Activated naive CD4-positive, alpha-beta T cell treated with anti-CD3 and anti-CD28 coated beads, Interleukin-2, amount 10 ng/mL, durations not matched to agents 7 days and 5 days (primary cell): ENCODE data around the gene SOX9.
"Not testable (repeated sequence)": the region's sequence is repeated elsewhere in the genome, so short reads cannot be mapped to it uniquely, and the experiment has no call there.

Experiments
- CTCF ChIA-PET: fragments of 350-600 bp; sonication (Branson Sonifier 250); formaldehyde crosslinking; loops from one replicate; lab custom pipeline; 2021; ENCODE audit warnings: antibody characterized with exemption; lab: Charles Lee
- DNase-seq: peaks from one replicate; pipeline ENCODE4 v3.0.0-alpha.2; 2020
- H3K27ac Mint-ChIP-seq: one replicate; pipeline ENCODE4 v1.8.0; 2021; ENCODE audit warnings: mild to moderate bottlenecking, moderate library complexity, mixed read lengths
- H3K27me3 Mint-ChIP-seq: one replicate; pipeline ENCODE4 v1.8.0; 2021; ENCODE audit warnings: mild to moderate bottlenecking, mixed read lengths
- H3K36me3 Mint-ChIP-seq: one replicate; pipeline ENCODE4 v1.8.0; 2021; ENCODE audit warnings: mixed read lengths
- H3K4me1 Mint-ChIP-seq: one replicate; pipeline ENCODE4 v1.8.0; 2021; ENCODE audit warnings: mixed read lengths
- H3K4me3 Mint-ChIP-seq: one replicate; pipeline ENCODE4 v1.8.0; 2021; ENCODE audit warnings: mild to moderate bottlenecking, moderate library complexity, mixed read lengths
- H3K9me3 Mint-ChIP-seq: one replicate; pipeline ENCODE4 v1.8.0; 2021; ENCODE audit warnings: mixed read lengths

SOX9 gene

GRCh38 chr17:72100470-72100869, 20.4 kb upstream of the SOX9 start:
- no peak for DNase-seq
- CTCF ChIA-PET = no interaction called here
- H3K4me3 Mint-ChIP-seq = no peak overlapping the region
- H3K27ac Mint-ChIP-seq = no peak overlapping the region
- peaks cover 5% of the 10 kb centered on the region for H3K9me3 Mint-ChIP-seq
- H3K4me1 Mint-ChIP-seq = no peaks in the 10 kb centered on the region
- H3K27me3 Mint-ChIP-seq = no peaks in the 10 kb centered on the region
- no peaks in the 10 kb centered on the region for H3K36me3 Mint-ChIP-seq

GRCh38 chr17:72101526-72101925, 19.3 kb upstream of the SOX9 start:
- Mint-ChIP-seq H3K4me3 (no peak overlapping the region), H3K36me3 (no peaks in the 10 kb centered on the region), H3K27me3 (no peaks in the 10 kb centered on the region), H3K4me1 (no peaks in the 10 kb centered on the region), H3K9me3 (peaks cover 7% of the 10 kb centered on the region), H3K27ac (no peak overlapping the region)
- no peak for DNase-seq
- CTCF ChIA-PET = no interaction called here

- Mint-ChIP-seq H3K27ac (no peak overlapping the region), H3K9me3 (peaks cover 7% of the 10 kb centered on the region), H3K36me3 (no peaks in the 10 kb centered on the region), H3K4me3 (no peak overlapping the region), H3K27me3 (no peaks in the 10 kb centered on the region), H3K4me1 (no peaks in the 10 kb centered on the region)
- CTCF ChIA-PET = no interaction called here
- no peak for DNase-seq
Observed at GRCh38 chr17:72102366-72102765, 18.5 kb upstream of the SOX9 start.

GRCh38 chr17:72104164-72104862, 16.5 kb upstream of the SOX9 start:
- no peak for DNase-seq
- Mint-ChIP-seq H3K9me3 (peaks cover 5% of the 10 kb centered on the region), H3K4me3 (no peak overlapping the region), H3K36me3 (no peaks in the 10 kb centered on the region), H3K27me3 (no peaks in the 10 kb centered on the region), H3K4me1 (no peaks in the 10 kb centered on the region), H3K27ac (peak overlapping the region; percentile 42)
- CTCF ChIA-PET = no interaction called here

- Mint-ChIP-seq H3K36me3 (no peaks in the 10 kb centered on the region), H3K27me3 (no peaks in the 10 kb centered on the region), H3K27ac (no peak overlapping the region), H3K4me1 (no peaks in the 10 kb centered on the region), H3K9me3 (peaks cover 5% of the 10 kb centered on the region), H3K4me3 (no peak overlapping the region)
- DNase-seq = no peak
- CTCF ChIA-PET = no interaction called here
Observed at GRCh38 chr17:72104863-72105234, 16.0 kb upstream of the SOX9 start.

GRCh38 chr17:72107100-72107499, 13.7 kb upstream of the SOX9 start:
- Mint-ChIP-seq H3K4me1 (no peaks in the 10 kb centered on the region), H3K27ac (no peak overlapping the region), H3K36me3 (no peaks in the 10 kb centered on the region), H3K4me3 (no peak overlapping the region), H3K27me3 (no peaks in the 10 kb centered on the region), H3K9me3 (peaks cover 5% of the 10 kb centered on the region)
- CTCF ChIA-PET = no interaction called here
- no peak for DNase-seq

- Mint-ChIP-seq H3K27me3 (peaks cover 18% of the 10 kb centered on the region), H3K4me1 (no peaks in the 10 kb centered on the region), H3K4me3 (no peak overlapping the region), H3K27ac (no peak overlapping the region), H3K9me3 (peaks cover 2% of the 10 kb centered on the region), H3K36me3 (no peaks in the 10 kb centered on the region)
- CTCF ChIA-PET = no interaction called here
- no peak for DNase-seq
Observed at GRCh38 chr17:72110231-72110941, 10.4 kb upstream of the SOX9 start.

GRCh38 chr17:72110942-72111318, 9.9 kb upstream of the SOX9 start:
- Mint-ChIP-seq H3K36me3 (no peaks in the 10 kb centered on the region), H3K27me3 (peaks cover 23% of the 10 kb centered on the region), H3K4me3 (no peak overlapping the region), H3K9me3 (peaks cover 2% of the 10 kb centered on the region), H3K4me1 (no peaks in the 10 kb centered on the region), H3K27ac (no peak overlapping the region)
- CTCF ChIA-PET = no interaction called here
- DNase-seq = no peak

- peaks cover under 1% of the 10 kb centered on the region for H3K9me3 Mint-ChIP-seq
- H3K27ac Mint-ChIP-seq = no peak overlapping the region
- H3K4me3 Mint-ChIP-seq = no peak overlapping the region
- CTCF ChIA-PET = no interaction called here
- no peaks in the 10 kb centered on the region for H3K4me1 Mint-ChIP-seq
- peaks cover 28% of the 10 kb centered on the region for H3K27me3 Mint-ChIP-seq
- no peak for DNase-seq
- H3K36me3 Mint-ChIP-seq = no peaks in the 10 kb centered on the region
Observed at GRCh38 chr17:72111336-72111923, 9.4 kb upstream of the SOX9 start.

GRCh38 chr17:72111926-72112325, 8.9 kb upstream of the SOX9 start:
- H3K36me3 Mint-ChIP-seq, H3K27ac Mint-ChIP-seq, H3K4me3 Mint-ChIP-seq, CTCF ChIA-PET, H3K4me1 Mint-ChIP-seq, H3K9me3 Mint-ChIP-seq, DNase-seq: not testable (repeated sequence)
- peaks cover 33% of the 10 kb centered on the region for H3K27me3 Mint-ChIP-seq

GRCh38 chr17:72113751-72114150, 7.1 kb upstream of the SOX9 start:
- CTCF ChIA-PET = no interaction called here
- Mint-ChIP-seq H3K36me3 (peaks cover 2% of the 10 kb centered on the region), H3K4me3 (no peak overlapping the region), H3K27ac (no peak overlapping the region), H3K4me1 (no peaks in the 10 kb centered on the region), H3K27me3 (peaks cover 51% of the 10 kb centered on the region), H3K9me3 (no peaks in the 10 kb centered on the region)
- no peak for DNase-seq

- Mint-ChIP-seq H3K4me3 (no peak overlapping the region), H3K27me3 (peaks cover 73% of the 10 kb centered on the region), H3K27ac (no peak overlapping the region), H3K4me1 (no peaks in the 10 kb centered on the region), H3K9me3 (no peaks in the 10 kb centered on the region), H3K36me3 (peaks cover 2% of the 10 kb centered on the region)
- CTCF ChIA-PET = interaction anchor here (0.7 kb wide), 1 partner anchor 370 kb away, joined by 3 read pairs; no protein-coding TSS in a partner anchor
- DNase-seq = no peak
Observed at GRCh38 chr17:72115781-72116525, 4.9 kb upstream of the SOX9 start.

- peaks cover 2% of the 10 kb centered on the region for H3K36me3 Mint-ChIP-seq
- DNase-seq = no peak
- CTCF ChIA-PET = interaction anchor here (0.7 kb wide), 1 partner anchor 371 kb away, joined by 3 read pairs; no protein-coding TSS in a partner anchor
- no peaks in the 10 kb centered on the region for H3K9me3 Mint-ChIP-seq
- H3K27ac Mint-ChIP-seq = peak overlapping the region; percentile 45
- no peak overlapping the region for H3K4me3 Mint-ChIP-seq
- H3K27me3 Mint-ChIP-seq = peaks cover 83% of the 10 kb centered on the region
- H3K4me1 Mint-ChIP-seq = no peaks in the 10 kb centered on the region
Observed at GRCh38 chr17:72116661-72117521, 3.9 kb upstream of the SOX9 start.
